Fibroblast of upper back skin (primary cell): Measurements from ENCODE around the gene CUX1.
"Not testable (repeated sequence)": the region's sequence is repeated elsewhere in the genome, so short reads cannot be mapped to it uniquely, and the experiment has no call there.

ENCODE experiments used
- DNase-seq: peaks from one replicate; pipeline ENCODE4 v3.0.0-alpha.2; 2013

The CUX1 gene

DNA sequence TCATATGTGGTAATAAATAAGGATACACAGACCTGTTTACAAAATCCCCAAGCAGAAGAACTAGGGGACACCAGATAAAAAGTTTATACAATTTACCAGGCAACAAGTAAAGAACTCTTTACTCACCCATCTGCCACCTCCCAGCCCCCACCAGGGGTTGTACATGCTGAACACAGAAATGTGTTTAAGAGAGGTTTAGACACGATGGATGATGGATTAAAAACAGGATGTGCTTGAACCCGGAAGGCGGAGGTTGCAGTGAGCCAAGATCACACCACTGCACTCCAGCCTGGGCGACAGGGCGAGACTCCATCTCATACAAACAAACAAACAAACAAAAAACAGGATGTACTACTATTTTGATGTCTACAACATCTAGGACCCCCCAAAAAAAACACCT is 511.4 kb downstream of the CUX1 start:
- DNase-seq, result not testable (repeated sequence)

GRCh38 chr7:102329366-102329765 is 511.9 kb downstream of the CUX1 start:
- not testable (repeated sequence) for DNase-seq

- DNase-seq, result not testable (repeated sequence)
These were observed 513.4 kb downstream of the CUX1 start for GRCh38 chr7:102330666-102331460.
